Mesendoderm (in vitro differentiated cells): ENCODE measurements around the gene AMDHD2.
A peak's percentile ranks its signal among the peaks of the same experiment; 100 is the strongest.

Experiments used
- DNase-seq: peaks from one replicate; pipeline ENCODE4 v3.0.0; 2013
- H2AK5ac ChIP-seq: 2 replicates; pipeline ENCODE4 v1.6.1; 2013; ENCODE audit warnings: low read length, inconsistent platforms
- H2BK120ac ChIP-seq: 2 replicates; pipeline ENCODE4 v1.6.1; 2013; ENCODE audit warnings: low read depth, mild to moderate bottlenecking, low read length, moderate library complexity, mixed read lengths
- H2BK15ac ChIP-seq: replicated peaks from 2 replicates; pipeline ENCODE4 v1.6.1; 2013; ENCODE audit warnings: low read depth, mild to moderate bottlenecking, moderate library complexity
- H2BK5ac ChIP-seq: 2 replicates; pipeline ENCODE4 v1.6.1; 2013; ENCODE audit warnings: low read length, inconsistent platforms
- H3K18ac ChIP-seq: 2 replicates; pipeline ENCODE4 v1.6.1; 2013; ENCODE audit warnings: mild to moderate bottlenecking, low read length, mixed read lengths
- H3K23ac ChIP-seq: one replicate; pipeline ENCODE4 v1.6.1; 2013; ENCODE audit warnings: low read length
- H3K27ac ChIP-seq: 2 replicates; pipeline ENCODE4 v1.5.1; 2013; ENCODE audit warnings: low read depth, mild to moderate bottlenecking, inconsistent platforms, low read length, moderate library complexity
- H3K27me3 ChIP-seq: 2 replicates; pipeline ENCODE4 v1.6.1; 2013; ENCODE audit warnings: low read length, control low read depth, mild to moderate bottlenecking, inconsistent platforms; ENCODE audit not compliant: insufficient read depth, poor library complexity
- H3K36me3 ChIP-seq: 2 replicates; pipeline ENCODE4 v1.6.1; 2013; ENCODE audit warnings: low read length, inconsistent platforms; ENCODE audit not compliant: control insufficient read depth, insufficient read depth
- H3K4ac ChIP-seq: one replicate; pipeline ENCODE4 v1.6.1; 2013; ENCODE audit warnings: low read depth, mild to moderate bottlenecking, low read length, moderate library complexity
- H3K4me1 ChIP-seq: 2 replicates; pipeline ENCODE4 v1.6.1; 2013; ENCODE audit warnings: low read depth, low read length, inconsistent platforms; ENCODE audit not compliant: control insufficient read depth
- H3K4me2 ChIP-seq: 2 replicates; pipeline ENCODE4 v1.6.1; 2013; ENCODE audit warnings: low read length
- H3K4me3 ChIP-seq: 2 replicates; pipeline ENCODE4 v1.5.1; 2013; ENCODE audit warnings: mild to moderate bottlenecking, low read length
- H3K56ac ChIP-seq: one replicate; pipeline ENCODE4 v1.6.1; 2013; ENCODE audit warnings: low read length
- H3K79me1 ChIP-seq: 2 replicates; pipeline ENCODE4 v1.6.1; 2013; ENCODE audit warnings: low read length, inconsistent platforms
- H3K79me2 ChIP-seq: 2 replicates; pipeline ENCODE4 v1.6.1; 2013; ENCODE audit warnings: mild to moderate bottlenecking, low read length; ENCODE audit not compliant: control insufficient read depth, insufficient read depth
- H3K9ac ChIP-seq: 2 replicates; pipeline ENCODE4 v1.6.1; 2013; ENCODE audit warnings: low read length, inconsistent platforms
- H4K5ac ChIP-seq: one replicate; pipeline ENCODE4 v1.6.1; 2013; ENCODE audit warnings: low read length
- H4K8ac ChIP-seq: one replicate; pipeline ENCODE4 v1.6.1; 2013; ENCODE audit warnings: low read depth, mild to moderate bottlenecking, control low read depth, low read length, moderate library complexity
- WGBS: extraction: QIAGEN DNeasy Blood & Tissue Kit; methylation state at CpG from one replicate; pipeline ENCODE4 v1.1.7; 2013; ENCODE audit warnings: low lambda C conversion rate, missing lambda C conversion rate; ENCODE audit not compliant: insufficient coverage; ENCODE audit errors: extremely low coverage; 5-methylcytosine and 5-hydroxymethylcytosine counted together

AMDHD2 gene

DNA sequence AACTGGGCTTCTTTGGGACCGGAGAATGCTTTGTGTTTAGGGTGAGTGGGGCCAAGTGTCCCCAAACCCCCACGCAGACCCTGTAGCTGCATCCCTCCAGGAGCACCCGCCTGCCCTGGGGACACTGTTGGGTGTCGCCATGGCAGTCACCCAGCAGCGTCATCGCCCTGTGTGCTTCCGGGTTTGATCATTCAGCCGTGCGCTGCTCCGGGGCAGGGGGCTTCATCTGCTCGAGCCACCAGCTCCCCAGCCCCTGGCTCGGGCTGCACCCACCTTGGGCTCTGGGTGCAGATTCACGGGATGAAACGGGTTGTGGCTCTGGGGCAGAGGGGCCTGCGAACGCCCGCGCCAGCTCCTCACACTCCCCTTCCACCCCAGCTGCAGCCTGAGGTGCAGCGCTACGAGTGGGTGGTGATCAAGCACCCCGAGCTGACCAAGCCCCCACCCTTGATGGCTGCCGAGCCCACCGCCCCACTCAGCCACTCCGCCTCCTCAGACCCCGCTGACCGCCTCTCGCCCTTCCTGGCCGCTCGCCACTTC is 20.2 kb upstream of the AMDHD2 start:
- H2AK5ac ChIP-seq = no peak overlapping the region
- no peaks in the 10 kb centered on the region for H3K27me3 ChIP-seq
- no peak overlapping the region for H4K5ac ChIP-seq
- DNase-seq = no peak
- H4K8ac ChIP-seq = no peak overlapping the region
- H3K79me1 ChIP-seq = no peaks in the 10 kb centered on the region
- WGBS = no CpG with 5 or more reads among the region's 29 CpGs
- H3K56ac ChIP-seq = no peak overlapping the region
- no peak overlapping the region for H2BK15ac ChIP-seq
- no peak overlapping the region for H3K4me2 ChIP-seq
- H3K36me3 ChIP-seq = no peaks in the 10 kb centered on the region
- H3K9ac ChIP-seq = no peak overlapping the region
- H3K4me3 ChIP-seq = no peak overlapping the region
- no peak overlapping the region for H2BK5ac ChIP-seq
- H3K79me2 ChIP-seq = no peaks in the 10 kb centered on the region
- H2BK120ac ChIP-seq = no peak overlapping the region
- H3K18ac ChIP-seq = no peak overlapping the region
- no peak overlapping the region for H3K27ac ChIP-seq
- no peak overlapping the region for H3K4ac ChIP-seq
- no peaks in the 10 kb centered on the region for H3K4me1 ChIP-seq
- no peak overlapping the region for H3K23ac ChIP-seq

DNA sequence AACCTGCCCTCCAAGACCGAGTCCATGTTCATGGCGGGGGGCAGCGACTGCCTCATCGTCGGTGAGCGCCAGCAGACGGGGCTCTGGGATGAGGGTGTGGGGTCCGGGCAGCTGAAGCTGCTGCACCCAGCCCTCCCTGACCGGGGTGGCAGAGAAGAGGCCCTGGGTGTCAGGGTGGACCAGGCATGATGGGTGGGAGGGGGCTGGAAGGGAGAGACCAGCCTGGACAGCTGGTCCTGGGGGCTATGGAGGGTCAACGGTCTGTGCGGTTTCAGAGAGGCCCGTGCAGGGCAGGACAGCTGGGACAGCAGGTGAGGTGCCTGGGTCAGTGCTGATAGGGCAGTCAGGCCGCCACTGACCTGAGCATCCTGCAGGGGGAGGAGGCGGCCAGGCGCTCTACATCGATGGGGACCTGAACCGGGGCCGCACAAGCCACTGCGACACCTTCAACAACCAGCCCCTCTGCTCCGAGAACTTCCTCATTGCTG is 19.7 kb upstream of the AMDHD2 start:
- no peak overlapping the region for H3K9ac ChIP-seq
- H3K4me1 ChIP-seq = no peaks in the 10 kb centered on the region
- H2AK5ac ChIP-seq = no peak overlapping the region
- no peak overlapping the region for H3K4me3 ChIP-seq
- no peak overlapping the region for H3K4me2 ChIP-seq
- H4K5ac ChIP-seq = no peak overlapping the region
- no peak overlapping the region for H3K18ac ChIP-seq
- H3K56ac ChIP-seq = no peak overlapping the region
- no CpG with 5 or more reads among the region's 20 CpGs for WGBS
- H3K36me3 ChIP-seq = no peaks in the 10 kb centered on the region
- no peak overlapping the region for H3K23ac ChIP-seq
- no peaks in the 10 kb centered on the region for H3K79me1 ChIP-seq
- H4K8ac ChIP-seq = no peak overlapping the region
- no peak overlapping the region for H2BK5ac ChIP-seq
- no peak overlapping the region for H2BK15ac ChIP-seq
- no peaks in the 10 kb centered on the region for H3K27me3 ChIP-seq
- H3K4ac ChIP-seq = no peak overlapping the region
- no peak overlapping the region for H3K27ac ChIP-seq
- H3K79me2 ChIP-seq = no peaks in the 10 kb centered on the region
- DNase-seq = no peak
- H2BK120ac ChIP-seq = no peak overlapping the region

DNA sequence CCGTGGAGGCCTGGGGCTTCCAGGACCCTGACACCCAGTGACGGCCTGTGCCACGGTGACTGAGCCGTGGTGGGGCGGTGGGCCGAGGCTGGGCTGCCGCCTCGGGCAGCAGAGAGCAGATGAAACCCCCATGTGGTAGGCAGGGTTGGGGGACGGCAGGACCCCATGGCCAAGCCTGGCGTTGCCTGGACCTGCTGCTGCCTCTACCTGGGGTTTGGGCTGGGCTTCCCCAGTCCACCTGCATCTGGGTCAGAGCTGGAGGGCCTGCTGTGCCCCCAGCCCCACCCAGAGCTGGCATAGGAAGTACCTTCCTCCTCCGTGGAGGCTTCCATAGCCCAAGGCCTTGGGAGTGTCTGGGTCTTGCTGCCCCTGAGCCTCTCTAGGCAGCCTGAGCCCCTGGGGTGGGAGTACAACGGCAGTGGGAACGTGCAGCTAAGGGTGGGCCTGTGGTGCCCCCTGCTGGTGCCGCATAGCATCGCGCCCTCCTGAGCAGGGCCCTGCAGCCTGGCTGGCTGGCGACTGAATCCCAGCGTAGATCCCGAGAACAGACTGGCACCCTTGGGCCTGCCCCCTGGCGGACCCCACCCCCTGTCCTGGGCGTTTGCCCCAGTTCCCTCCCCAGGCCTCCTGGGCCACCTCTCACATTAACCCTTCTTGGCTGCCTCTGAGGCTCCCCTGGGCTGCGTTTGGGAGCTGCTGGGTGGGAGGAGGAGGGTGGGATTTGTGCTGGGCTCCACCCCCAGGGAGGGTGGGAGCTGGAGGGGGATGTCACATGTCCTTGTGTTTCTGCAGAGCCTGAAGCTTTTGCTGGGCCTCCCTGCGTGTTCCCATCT is 19.0 kb upstream of the AMDHD2 start:
- H4K8ac ChIP-seq = no peak overlapping the region
- H2BK5ac ChIP-seq = no peak overlapping the region
- H3K9ac ChIP-seq = peak overlapping the region; percentile 74
- H3K18ac ChIP-seq = no peak overlapping the region
- no CpG with 5 or more reads among the region's 23 CpGs for WGBS
- no peak overlapping the region for H3K4ac ChIP-seq
- no peak overlapping the region for H3K27ac ChIP-seq
- no peak overlapping the region for H2AK5ac ChIP-seq
- H2BK15ac ChIP-seq = no peak overlapping the region
- H3K36me3 ChIP-seq = no peaks in the 10 kb centered on the region
- H3K4me3 ChIP-seq = no peak overlapping the region
- peak; percentile 85 for DNase-seq
- H3K56ac ChIP-seq = peak overlapping the region; percentile 77
- H3K4me2 ChIP-seq = peak overlapping the region; percentile 43
- no peak overlapping the region for H4K5ac ChIP-seq
- H3K79me2 ChIP-seq = no peaks in the 10 kb centered on the region
- H3K79me1 ChIP-seq = no peaks in the 10 kb centered on the region
- no peaks in the 10 kb centered on the region for H3K27me3 ChIP-seq
- H3K4me1 ChIP-seq = no peaks in the 10 kb centered on the region
- no peak overlapping the region for H3K23ac ChIP-seq
- H2BK120ac ChIP-seq = no peak overlapping the region

DNA sequence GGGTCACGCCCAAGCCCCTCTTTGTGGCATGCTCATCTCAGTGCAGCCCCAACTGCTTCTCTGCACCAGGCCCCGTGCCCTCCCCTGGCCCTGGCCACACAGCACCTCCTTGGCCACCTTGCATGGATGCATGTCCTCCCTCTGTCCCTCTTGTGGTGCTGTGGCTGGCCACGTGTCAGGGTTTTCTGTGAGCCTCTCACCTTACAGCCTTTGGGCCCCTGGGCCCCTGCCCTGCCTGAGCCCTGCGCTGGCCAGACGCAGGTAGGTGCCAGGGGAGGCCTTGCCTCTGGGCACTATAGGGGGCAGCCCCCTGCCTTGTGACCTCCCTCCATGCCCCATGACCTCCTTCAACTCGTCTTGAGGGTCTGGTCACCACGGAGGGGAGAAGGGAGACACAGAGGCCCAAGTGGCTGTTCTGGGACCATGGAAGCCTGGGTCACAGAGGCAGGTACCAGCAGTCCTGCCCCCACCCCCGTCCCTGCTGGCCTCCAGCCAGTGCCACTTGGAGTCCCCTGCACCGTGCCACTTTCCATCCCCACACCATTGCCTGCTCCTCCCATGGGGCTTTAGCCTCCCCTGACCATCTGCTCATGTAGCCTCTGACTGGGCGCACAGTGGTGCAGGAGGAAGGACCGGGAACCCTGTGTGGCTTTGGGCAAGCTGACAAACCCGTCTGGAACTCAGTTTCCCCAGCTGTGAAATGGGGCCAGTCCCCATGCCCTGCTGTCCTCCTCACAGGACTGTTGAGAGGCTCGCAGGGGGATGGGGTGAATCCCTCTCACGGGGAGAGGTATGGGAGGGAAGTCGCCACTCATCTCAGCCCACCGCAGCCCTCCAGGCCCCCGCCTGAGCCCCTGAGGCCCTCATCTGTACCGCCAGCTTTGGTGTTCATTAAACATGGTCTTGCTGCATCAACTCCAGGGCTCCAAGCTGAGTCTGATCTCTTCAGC is 17.9 kb upstream of the AMDHD2 start:
- Histone ChIP-seq H2BK15ac (no peak overlapping the region), H4K8ac (no peak overlapping the region), H3K79me1 (no peaks in the 10 kb centered on the region), H3K27ac (no peak overlapping the region), H3K23ac (no peak overlapping the region), H3K79me2 (no peaks in the 10 kb centered on the region), H3K27me3 (no peaks in the 10 kb centered on the region), H3K56ac (no peak overlapping the region), H4K5ac (no peak overlapping the region), H3K9ac (no peak overlapping the region), H3K4me3 (no peak overlapping the region), H2BK5ac (no peak overlapping the region), H2BK120ac (no peak overlapping the region), H2AK5ac (no peak overlapping the region), H3K4ac (no peak overlapping the region), H3K4me1 (no peaks in the 10 kb centered on the region), H3K18ac (no peak overlapping the region), H3K36me3 (no peaks in the 10 kb centered on the region), H3K4me2 (no peak overlapping the region)
- no CpG with 5 or more reads among the region's 18 CpGs for WGBS
- DNase-seq = no peak

DNA sequence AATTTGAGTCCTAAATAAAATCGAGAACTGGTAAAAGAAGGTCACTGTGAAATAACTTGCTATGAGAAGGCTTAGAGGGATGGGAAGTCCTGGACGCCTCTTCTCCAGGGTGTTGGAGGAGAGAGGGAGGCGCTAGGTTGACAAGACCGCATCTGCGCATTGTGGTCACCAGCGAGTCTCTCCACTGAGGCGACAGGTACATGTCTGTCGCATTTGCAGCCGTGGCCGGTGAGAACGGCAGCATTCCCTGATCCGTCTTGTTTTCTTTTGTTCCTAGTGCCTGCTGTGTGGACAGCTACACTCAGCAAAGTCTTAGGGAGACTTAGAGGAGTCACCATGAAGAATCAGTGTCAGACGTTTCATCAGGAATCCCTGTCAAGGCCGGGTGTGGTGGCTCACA is 14.5 kb upstream of the AMDHD2 start:
- no peak overlapping the region for H3K4me3 ChIP-seq
- no peak overlapping the region for H4K8ac ChIP-seq
- no peak overlapping the region for H2AK5ac ChIP-seq
- no peak overlapping the region for H2BK5ac ChIP-seq
- no peak overlapping the region for H2BK15ac ChIP-seq
- no peaks in the 10 kb centered on the region for H3K79me1 ChIP-seq
- no peaks in the 10 kb centered on the region for H3K36me3 ChIP-seq
- no peaks in the 10 kb centered on the region for H3K4me1 ChIP-seq
- H3K27ac ChIP-seq = no peak overlapping the region
- no peaks in the 10 kb centered on the region for H3K79me2 ChIP-seq
- no peak overlapping the region for H3K9ac ChIP-seq
- H3K4ac ChIP-seq = no peak overlapping the region
- no peak overlapping the region for H3K18ac ChIP-seq
- DNase-seq = no peak
- no peak overlapping the region for H3K4me2 ChIP-seq
- no peak overlapping the region for H3K23ac ChIP-seq
- no peak overlapping the region for H3K56ac ChIP-seq
- no peaks in the 10 kb centered on the region for H3K27me3 ChIP-seq
- H4K5ac ChIP-seq = no peak overlapping the region
- 100% methylated on average over 1 of the region's 14 CpGs for WGBS
- H2BK120ac ChIP-seq = no peak overlapping the region
